GM23248 (cell line): ENCODE data around the gene MUS81. TPM values are rescaled to one million over a fixed set of nuclear protein-coding genes. Genes with fewer than 3 reads are reported as not detected.

Experiments used
- DNase-seq: peaks from one replicate; pipeline ENCODE4 v3.0.0-alpha.2; 2015
- H2AFZ ChIP-seq: fragments of 200-600 bp; sonication (generic); 2 replicates; pipeline ENCODE4 v1.6.1; 2016; ENCODE audit warnings: antibody characterized with exemption
- H3F3A ChIP-seq: fragments of 200-600 bp; sonication (generic); 2 replicates; pipeline ENCODE4 v1.6.1; 2016; ENCODE audit warnings: mild to moderate bottlenecking, antibody characterized with exemption, mixed run types; ENCODE audit not compliant: insufficient read depth
- H3K27ac ChIP-seq: fragments of 200-600 bp; sonication (generic); 2 replicates; pipeline ENCODE4 v1.5.1; 2016; ENCODE audit warnings: mild to moderate bottlenecking
- H3K27me3 ChIP-seq: fragments of 200-600 bp; sonication (generic); replicated peaks from 2 replicates; pipeline ENCODE4 v1.6.1; 2016; ENCODE audit warnings: mild to moderate bottlenecking; ENCODE audit not compliant: insufficient read depth
- H3K36me3 ChIP-seq: fragments of 200-600 bp; sonication (generic); 2 replicates; pipeline ENCODE4 v1.6.1; 2016; ENCODE audit warnings: low read depth, mild to moderate bottlenecking
- H3K4me1 ChIP-seq: fragments of 200-600 bp; sonication (generic); 2 replicates; pipeline ENCODE4 v1.6.1; 2016; ENCODE audit warnings: mild to moderate bottlenecking; ENCODE audit not compliant: insufficient read depth
- H3K4me2 ChIP-seq: fragments of 200-600 bp; sonication (generic); one replicate; pipeline ENCODE4 v1.6.1; 2016; ENCODE audit warnings: mild to moderate bottlenecking; ENCODE audit not compliant: unreplicated experiment
- H3K4me3 ChIP-seq: fragments of 200-600 bp; sonication (generic); 2 replicates; pipeline ENCODE4 v1.5.1; 2016; ENCODE audit warnings: mild to moderate bottlenecking
- H3K79me2 ChIP-seq: fragments of 200-600 bp; sonication (generic); 2 replicates; pipeline ENCODE4 v1.6.1; 2016; ENCODE audit warnings: mild to moderate bottlenecking; ENCODE audit not compliant: insufficient read depth
- H3K9ac ChIP-seq: fragments of 200-600 bp; sonication (generic); 2 replicates; pipeline ENCODE4 v1.6.1; 2016; ENCODE audit warnings: mild to moderate bottlenecking
- H3K9me2 ChIP-seq: fragments of 200-600 bp; sonication (generic); 2 replicates; pipeline ENCODE4 v1.6.1; 2016; ENCODE audit warnings: mixed run types, mild to moderate bottlenecking, moderate library complexity; ENCODE audit not compliant: insufficient read depth
- H3K9me3 ChIP-seq: fragments of 200-600 bp; sonication (generic); one replicate; pipeline ENCODE4 v1.6.1; 2017; ENCODE audit warnings: low read depth
- H4K20me1 ChIP-seq: fragments of 200-600 bp; sonication (generic); 2 replicates; pipeline ENCODE4 v1.6.0; 2016; ENCODE audit not compliant: insufficient read depth
- EZH2 ChIP-seq: fragments of 200-600 bp; sonication (generic); IDR thresholded peaks from 2 replicates; pipeline ENCODE4 v1.6.1; 2018; ENCODE audit warnings: antibody characterized with exemption, mild to moderate bottlenecking; ENCODE audit not compliant: insufficient read depth, poor library complexity, severe bottlenecking
- EZH2phosphoT487 ChIP-seq: fragments of 200-600 bp; sonication (generic); IDR thresholded peaks from 2 replicates; pipeline ENCODE4 v1.6.1; 2018; ENCODE audit warnings: antibody characterized with exemption, moderate library complexity, mild to moderate bottlenecking, low read depth; ENCODE audit not compliant: insufficient read depth
- WGBS, 2 experiments: methylation state at CpG; one replicate each; pipeline ENCODE4 v1.1.6; 2015 to 2017; ENCODE audit warnings: low lambda C conversion rate in 2 of 2, low coverage in 1 of 2; ENCODE audit errors: missing lambda C conversion rate in 2 of 2; 5-methylcytosine and 5-hydroxymethylcytosine counted together
- in situ Hi-C: fragments of 300-500 bp; cut with MboI; formaldehyde crosslinking; loops from 2 replicates; pipeline ENCODE4 v1.15.0; 2020
- polyA plus RNA-seq: library from polyadenylated mRNA; unstranded; fragments of >200 nt; fragmentation: Nextera tagmentation; extraction: Ambion mirVana; gene quantifications from 2 replicates; pipeline ENCODE4 v1.2.1, GENCODE V29; 2016
- total RNA-seq: library from RNA; depleted of rRNA; stranded (reverse); fragments of >200 nt; shearing (Covaris generic); gene quantifications from 2 replicates; pipeline ENCODE4 v1.2.3, GENCODE V29; 2014

Gene MUS81
- total and polyA plus RNA-seq, 2 experiments from 2014 or later, result 42.0 to 56.0 TPM

DNA sequence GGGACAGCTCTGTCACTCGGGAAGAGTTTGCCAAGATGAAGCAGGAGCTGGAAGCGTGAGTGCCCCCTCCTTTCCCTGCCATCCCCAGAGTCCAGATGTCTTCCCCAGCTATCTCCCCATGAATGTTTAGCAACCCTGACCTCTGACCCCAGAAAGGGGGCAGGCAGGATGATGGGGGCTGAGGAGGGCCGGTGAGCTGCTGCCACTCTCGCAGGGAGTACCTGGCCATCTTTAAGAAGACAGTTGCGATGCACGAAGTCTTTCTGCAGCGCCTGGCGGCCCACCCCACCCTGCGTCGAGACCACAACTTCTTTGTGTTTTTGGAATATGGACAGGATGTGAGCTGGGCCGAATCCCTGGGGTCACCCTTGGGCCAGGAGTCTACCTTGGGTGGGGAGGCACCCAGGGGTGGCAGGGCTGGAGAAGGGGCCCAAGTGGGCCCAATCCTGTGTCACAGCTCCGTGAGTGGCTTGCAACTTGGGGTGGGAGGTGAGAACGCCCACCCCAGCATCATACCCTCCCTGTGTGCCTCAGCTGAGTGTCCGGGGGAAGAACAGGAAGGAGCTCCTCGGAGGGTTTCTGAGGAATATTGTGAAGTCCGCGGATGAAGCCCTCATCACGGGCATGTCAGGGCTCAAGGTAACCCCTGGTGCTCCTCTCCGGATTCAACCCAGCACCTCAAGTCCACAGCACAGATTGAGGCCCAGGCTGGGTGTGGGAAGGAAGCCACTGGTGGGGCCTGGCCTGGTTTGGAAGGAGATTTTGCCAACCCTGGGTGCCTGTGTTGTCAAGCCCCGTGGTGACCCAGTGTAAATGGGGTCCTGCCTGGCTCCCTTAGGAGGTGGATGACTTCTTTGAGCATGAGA is 9.8 kb upstream of the MUS81 start:
- no peaks in the 10 kb centered on the region for H3K4me1 ChIP-seq
- H3K9me3 ChIP-seq, result no peaks in the 10 kb centered on the region
- no peak overlapping the region for H2AFZ ChIP-seq
- DNase-seq, result no peak
- no peaks in the 10 kb centered on the region for H3K27me3 ChIP-seq
- H3K36me3 ChIP-seq, result peaks cover 31% of the 10 kb centered on the region
- WGBS, 2 experiments, result 61 to 66% methylated on average over 17 to 20 of the region's 20 CpGs
- H3K9me2 ChIP-seq, result no peaks in the 10 kb centered on the region
- H3K27ac ChIP-seq, result no peak overlapping the region
- peaks cover 27% of the 10 kb centered on the region for H3K79me2 ChIP-seq
- H3K4me3 ChIP-seq, result no peak overlapping the region
- H3K4me2 ChIP-seq, result no peak overlapping the region
- in situ Hi-C loops, result no loop called here
- H4K20me1 ChIP-seq, result peaks cover 12% of the 10 kb centered on the region; the same call in 1 of the 2 replicates
- TF ChIP-seq EZH2 (no peak), EZH2phosphoT487 (no peak)
- H3F3A ChIP-seq, result peaks cover 46% of the 10 kb centered on the region
- H3K9ac ChIP-seq, result no peak overlapping the region

DNA sequence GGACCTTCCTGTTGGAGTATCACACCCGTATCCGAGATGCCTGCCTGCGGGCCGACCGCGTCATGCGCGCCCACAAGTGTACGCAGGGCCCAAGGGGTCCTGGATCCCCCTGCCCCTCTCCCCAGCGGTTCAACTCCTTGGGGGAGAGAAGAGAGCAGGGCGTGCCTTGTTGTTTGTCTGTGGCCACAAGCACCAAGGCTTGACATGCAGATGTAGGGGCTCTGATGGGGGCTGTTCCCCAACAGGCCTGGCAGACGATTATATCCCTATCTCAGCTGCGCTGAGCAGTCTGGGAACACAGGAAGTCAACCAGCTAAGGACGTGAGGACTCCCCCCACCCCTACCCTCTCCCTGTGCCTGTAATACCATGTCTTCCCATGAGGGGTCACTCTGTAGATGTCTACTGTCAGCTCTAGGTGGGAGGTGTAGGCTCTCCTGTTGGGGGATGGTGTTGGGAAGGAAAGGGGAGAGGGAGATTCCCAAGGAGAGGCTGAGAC is 9.1 kb upstream of the MUS81 start:
- Histone ChIP-seq H3K9ac (no peak overlapping the region), H3K9me2 (no peaks in the 10 kb centered on the region), H3K79me2 (peaks cover 34% of the 10 kb centered on the region), H3K36me3 (peaks cover 37% of the 10 kb centered on the region), H3K4me2 (no peak overlapping the region), H3K9me3 (no peaks in the 10 kb centered on the region), H2AFZ (no peak overlapping the region), H3K4me3 (no peak overlapping the region), H3K27ac (no peak overlapping the region), H3F3A (peaks cover 51% of the 10 kb centered on the region), H4K20me1 (peaks cover 14% of the 10 kb centered on the region; the same call in 1 of the 2 replicates), H3K27me3 (no peaks in the 10 kb centered on the region), H3K4me1 (peaks cover 3% of the 10 kb centered on the region; the same call in 1 of the 2 replicates)
- 82 to 86% methylated on average over 13 to 14 of the region's 14 CpGs for WGBS, 2 experiments
- no peak for DNase-seq
- in situ Hi-C loops, result no loop called here
- TF ChIP-seq EZH2 (no peak), EZH2phosphoT487 (no peak)

DNA sequence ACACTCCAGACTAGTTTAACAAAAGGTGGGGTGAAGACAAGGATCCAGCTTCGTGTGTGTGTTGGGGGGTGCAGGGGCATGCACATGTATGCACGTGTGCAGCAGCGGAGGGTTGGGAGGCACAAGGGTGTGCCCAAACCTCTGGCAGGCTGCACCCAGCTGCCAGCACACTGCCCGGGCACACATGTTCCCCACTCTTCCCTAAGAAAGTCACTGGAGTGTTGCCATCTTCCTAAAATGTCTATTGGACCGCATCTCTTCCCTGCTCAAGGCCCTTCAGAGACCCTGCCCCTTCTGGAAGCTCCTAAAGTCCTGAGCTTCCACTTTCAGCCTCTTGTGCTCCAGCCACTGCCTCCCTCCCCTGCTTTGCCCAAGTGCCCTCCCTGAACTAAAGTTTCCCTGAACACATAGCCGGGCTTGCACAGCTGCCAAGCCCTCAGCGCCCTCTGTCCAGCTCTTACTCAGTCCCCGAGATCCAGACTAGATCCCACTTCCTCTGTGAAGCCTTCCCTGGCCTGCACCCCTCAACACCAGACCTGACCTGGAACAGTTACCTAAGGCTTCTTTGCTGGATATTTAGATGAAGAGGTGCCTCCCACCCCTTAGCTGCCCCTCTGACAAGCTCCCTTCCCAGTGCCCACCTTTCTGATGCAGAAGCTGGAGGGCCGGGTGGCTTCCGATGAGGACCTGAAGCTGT is 8.3 kb upstream of the MUS81 start:
- Histone ChIP-seq H3K9me3 (no peaks in the 10 kb centered on the region), H3K4me2 (no peak overlapping the region), H3K27ac (no peak overlapping the region), H3K9me2 (no peaks in the 10 kb centered on the region), H3K4me3 (no peak overlapping the region), H3F3A (peaks cover 59% of the 10 kb centered on the region), H3K79me2 (peaks cover 42% of the 10 kb centered on the region), H3K4me1 (peaks cover 5% of the 10 kb centered on the region; the same call in 1 of the 2 replicates), H2AFZ (no peak overlapping the region), H3K36me3 (peaks cover 44% of the 10 kb centered on the region), H3K27me3 (no peaks in the 10 kb centered on the region), H3K9ac (no peak overlapping the region), H4K20me1 (peaks cover 23% of the 10 kb centered on the region; the same call in 1 of the 2 replicates)
- in situ Hi-C loops, result no loop called here
- TF ChIP-seq EZH2, result no peak
- TF ChIP-seq EZH2phosphoT487, result no peak
- 81 to 91% methylated on average over 10 of the region's 10 CpGs for WGBS, 2 experiments
- no peak for DNase-seq

DNA sequence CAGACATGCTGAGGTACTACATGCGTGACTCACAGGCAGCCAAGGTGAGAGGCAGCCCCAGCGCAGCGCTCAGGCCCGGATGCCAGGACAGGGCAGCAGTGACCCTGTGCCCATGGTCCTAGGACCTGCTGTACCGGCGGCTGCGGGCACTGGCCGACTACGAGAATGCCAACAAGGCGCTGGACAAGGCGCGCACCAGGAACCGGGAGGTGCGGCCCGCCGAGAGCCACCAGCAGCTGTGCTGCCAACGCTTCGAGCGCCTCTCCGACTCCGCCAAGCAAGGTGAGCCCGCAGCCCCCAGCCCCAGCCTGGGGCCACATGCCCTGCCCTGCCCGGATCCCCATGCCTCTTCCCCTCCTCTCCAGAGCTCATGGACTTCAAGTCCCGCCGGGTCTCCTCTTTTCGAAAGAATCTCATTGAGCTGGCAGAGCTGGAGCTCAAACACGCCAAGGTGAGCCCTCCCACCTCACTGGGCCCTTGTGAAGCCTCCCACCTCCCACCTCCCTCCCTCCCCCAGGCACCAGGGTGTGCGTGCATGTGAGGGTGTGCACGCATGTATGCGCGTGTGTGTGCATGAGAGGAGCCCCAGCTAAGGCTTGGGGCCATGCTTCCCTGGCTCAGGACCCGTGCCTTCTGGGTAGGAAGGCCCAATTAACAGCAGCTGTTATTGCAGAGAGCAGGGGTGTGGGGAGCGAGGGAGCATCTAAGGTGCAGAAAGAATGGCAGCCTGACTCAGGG is 7.6 kb upstream of the MUS81 start:
- Histone ChIP-seq H3K27me3 (no peaks in the 10 kb centered on the region), H3F3A (peaks cover 60% of the 10 kb centered on the region), H3K4me3 (no peak overlapping the region), H3K9me2 (no peaks in the 10 kb centered on the region), H3K36me3 (peaks cover 44% of the 10 kb centered on the region), H3K4me1 (peaks cover 5% of the 10 kb centered on the region; the same call in 1 of the 2 replicates), H3K27ac (no peak overlapping the region), H3K79me2 (peaks cover 49% of the 10 kb centered on the region), H4K20me1 (peaks cover 23% of the 10 kb centered on the region; the same call in 1 of the 2 replicates), H2AFZ (no peak overlapping the region), H3K4me2 (no peak overlapping the region), H3K9me3 (no peaks in the 10 kb centered on the region), H3K9ac (no peak overlapping the region)
- whole genome bisulfite sequencing, 2 experiments, result 88 to 92% methylated on average over 21 to 33 of the region's 33 CpGs
- in situ Hi-C loops, result no loop called here
- TF ChIP-seq EZH2phosphoT487 (no peak), EZH2 (no peak)
- no peak for DNase-seq
